Hepatocyte (in vitro differentiated cells): ENCODE data around the gene ARHGAP18. TPM values are rescaled to one million over a fixed set of nuclear protein-coding genes. Genes with fewer than 3 reads are reported as not detected.

Source experiments
- DNase-seq: peaks from one replicate; pipeline ENCODE4 v3.0.0-alpha.2; 2016; ENCODE audit warnings: low spot score
- H2AFZ ChIP-seq: fragments of 200-600 bp; sonication (generic); 2 replicates; pipeline ENCODE4 v1.6.0; 2016; ENCODE audit warnings: antibody characterized with exemption, mild to moderate bottlenecking
- H3K27ac ChIP-seq: fragments of 200-600 bp; sonication (generic); 2 replicates; pipeline ENCODE4 v1.5.1; 2016; ENCODE audit warnings: mild to moderate bottlenecking
- H3K27me3 ChIP-seq: fragments of 200-600 bp; sonication (generic); 2 replicates; pipeline ENCODE4 v1.6.1; 2016
- H3K36me3 ChIP-seq: fragments of 200-600 bp; sonication (generic); replicated peaks from 2 replicates; pipeline ENCODE4 v1.5.1; 2016; ENCODE audit warnings: low read depth; ENCODE audit not compliant: insufficient read depth
- H3K4me1 ChIP-seq: fragments of 200-600 bp; sonication (generic); 2 replicates; pipeline ENCODE4 v1.5.1; 2016; ENCODE audit warnings: mild to moderate bottlenecking, moderate library complexity; ENCODE audit not compliant: insufficient read depth
- H3K4me2 ChIP-seq: fragments of 200-600 bp; sonication (generic); 2 replicates; pipeline ENCODE4 v1.6.0; 2016
- H3K4me3 ChIP-seq: fragments of 200-600 bp; sonication (generic); 2 replicates; pipeline ENCODE4 v1.5.1; 2016; ENCODE audit warnings: mild to moderate bottlenecking
- H3K79me2 ChIP-seq: fragments of 200-600 bp; sonication (generic); 2 replicates; pipeline ENCODE4 v1.6.0; 2017; ENCODE audit warnings: mild to moderate bottlenecking
- H3K9me2 ChIP-seq: fragments of 200-600 bp; sonication (generic); replicated peaks from 2 replicates; pipeline ENCODE4 v1.6.0; 2017; ENCODE audit warnings: mild to moderate bottlenecking; ENCODE audit not compliant: insufficient read depth
- H3K9me3 ChIP-seq: fragments of 200-600 bp; sonication (generic); 2 replicates; pipeline ENCODE4 v1.5.1; 2016; ENCODE audit warnings: low read depth, mild to moderate bottlenecking
- H4K20me1 ChIP-seq: fragments of 200-600 bp; sonication (generic); 2 replicates; pipeline ENCODE4 v1.6.0; 2016; ENCODE audit warnings: mild to moderate bottlenecking; ENCODE audit not compliant: insufficient read depth, poor library complexity, severe bottlenecking
- EZH2 ChIP-seq: fragments of 200-600 bp; sonication (generic); IDR thresholded peaks from 2 replicates; pipeline ENCODE4 v1.6.1; 2016; ENCODE audit warnings: antibody characterized with exemption, mild to moderate bottlenecking, borderline replicate concordance
- EZH2phosphoT487 ChIP-seq: fragments of 200-600 bp; sonication (generic); IDR thresholded peaks from one replicate; pipeline ENCODE4 v1.6.1; 2018; ENCODE audit warnings: antibody characterized with exemption, mild to moderate bottlenecking, low read depth, moderate library complexity; ENCODE audit not compliant: unreplicated experiment, severe bottlenecking
- WGBS: methylation state at CpG from one replicate; pipeline ENCODE4 v1.1.6; 2016; ENCODE audit warnings: low lambda C conversion rate; ENCODE audit errors: missing lambda C conversion rate; 5-methylcytosine and 5-hydroxymethylcytosine counted together
- polyA plus RNA-seq: library from polyadenylated mRNA; unstranded; fragments of >200 nt; fragmentation: Nextera tagmentation; extraction: Ambion mirVana; gene quantifications from 2 replicates; pipeline ENCODE4 v1.2.1, GENCODE V29; 2016
- total RNA-seq: library from RNA; depleted of rRNA; stranded (reverse); fragments of >200 nt; gene quantifications from 2 replicates; pipeline ENCODE4 v1.2.3, GENCODE V29; 2014
- TF ChIP-seq, protein P1 (sequence below): fragments of 200-600 bp; sonication (generic); IDR thresholded peaks from 2 replicates; pipeline ENCODE4 v1.5.1; 2016; ENCODE audit warnings: antibody characterized with exemption, mild to moderate bottlenecking; ENCODE audit not compliant: poor library complexity

ARHGAP18 gene
- total and polyA plus RNA-seq, 2 experiments from 2014 or later = 14.7 to 34.8 TPM

GRCh38 chr6:129615020-129615419 lies 95.0 kb downstream of the ARHGAP18 start:
- DNase-seq = no peak
- Histone ChIP-seq H3K9me2 (no peaks in the 10 kb centered on the region), H3K36me3 (no peaks in the 10 kb centered on the region), H3K9me3 (no peaks in the 10 kb centered on the region), H4K20me1 (no peaks in the 10 kb centered on the region), H2AFZ (no peak overlapping the region), H3K79me2 (no peaks in the 10 kb centered on the region), H3K27ac (no peak overlapping the region), H3K4me3 (no peak overlapping the region), H3K27me3 (no peaks in the 10 kb centered on the region), H3K4me1 (peaks cover 7% of the 10 kb centered on the region), H3K4me2 (no peak overlapping the region)
- TF ChIP-seq EZH2 (no peak), EZH2phosphoT487 (no peak)
- TF ChIP-seq, protein P1, sequence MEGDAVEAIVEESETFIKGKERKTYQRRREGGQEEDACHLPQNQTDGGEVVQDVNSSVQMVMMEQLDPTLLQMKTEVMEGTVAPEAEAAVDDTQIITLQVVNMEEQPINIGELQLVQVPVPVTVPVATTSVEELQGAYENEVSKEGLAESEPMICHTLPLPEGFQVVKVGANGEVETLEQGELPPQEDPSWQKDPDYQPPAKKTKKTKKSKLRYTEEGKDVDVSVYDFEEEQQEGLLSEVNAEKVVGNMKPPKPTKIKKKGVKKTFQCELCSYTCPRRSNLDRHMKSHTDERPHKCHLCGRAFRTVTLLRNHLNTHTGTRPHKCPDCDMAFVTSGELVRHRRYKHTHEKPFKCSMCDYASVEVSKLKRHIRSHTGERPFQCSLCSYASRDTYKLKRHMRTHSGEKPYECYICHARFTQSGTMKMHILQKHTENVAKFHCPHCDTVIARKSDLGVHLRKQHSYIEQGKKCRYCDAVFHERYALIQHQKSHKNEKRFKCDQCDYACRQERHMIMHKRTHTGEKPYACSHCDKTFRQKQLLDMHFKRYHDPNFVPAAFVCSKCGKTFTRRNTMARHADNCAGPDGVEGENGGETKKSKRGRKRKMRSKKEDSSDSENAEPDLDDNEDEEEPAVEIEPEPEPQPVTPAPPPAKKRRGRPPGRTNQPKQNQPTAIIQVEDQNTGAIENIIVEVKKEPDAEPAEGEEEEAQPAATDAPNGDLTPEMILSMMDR = no peak
- 100% methylated on average over 1 of the region's 1 CpG for WGBS

DNA sequence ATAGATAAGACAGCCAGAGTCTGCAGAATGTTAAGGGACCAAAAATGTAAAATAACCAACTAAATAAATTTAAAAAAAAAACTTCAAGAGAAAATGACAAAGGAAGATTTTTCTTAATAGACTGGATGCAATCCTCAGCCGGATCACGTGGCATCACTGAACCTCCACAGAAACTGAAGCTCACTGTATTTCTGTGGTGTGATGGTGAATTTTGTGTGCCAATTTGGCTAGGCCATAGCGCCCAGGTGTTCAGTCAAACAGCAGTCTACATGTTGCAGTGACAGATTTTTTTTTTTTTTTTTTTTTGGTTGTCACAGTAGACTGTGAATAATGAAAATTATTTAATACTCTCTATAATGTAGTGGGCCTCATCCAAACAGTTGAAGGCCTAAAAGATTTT lies 95.5 kb downstream of the ARHGAP18 start:
- Histone ChIP-seq H3K79me2 (no peaks in the 10 kb centered on the region), H3K27ac (no peak overlapping the region), H3K4me3 (no peak overlapping the region), H3K9me3 (no peaks in the 10 kb centered on the region), H3K36me3 (no peaks in the 10 kb centered on the region), H3K4me1 (peaks cover 7% of the 10 kb centered on the region), H2AFZ (no peak overlapping the region), H3K27me3 (no peaks in the 10 kb centered on the region), H3K9me2 (no peaks in the 10 kb centered on the region), H3K4me2 (no peak overlapping the region), H4K20me1 (no peaks in the 10 kb centered on the region)
- WGBS = 97% methylated on average over 3 of the region's 3 CpGs
- TF ChIP-seq, protein P1 = no peak
- no peak for TF ChIP-seq EZH2phosphoT487
- TF ChIP-seq EZH2 = no peak
- DNase-seq = no peak

DNA sequence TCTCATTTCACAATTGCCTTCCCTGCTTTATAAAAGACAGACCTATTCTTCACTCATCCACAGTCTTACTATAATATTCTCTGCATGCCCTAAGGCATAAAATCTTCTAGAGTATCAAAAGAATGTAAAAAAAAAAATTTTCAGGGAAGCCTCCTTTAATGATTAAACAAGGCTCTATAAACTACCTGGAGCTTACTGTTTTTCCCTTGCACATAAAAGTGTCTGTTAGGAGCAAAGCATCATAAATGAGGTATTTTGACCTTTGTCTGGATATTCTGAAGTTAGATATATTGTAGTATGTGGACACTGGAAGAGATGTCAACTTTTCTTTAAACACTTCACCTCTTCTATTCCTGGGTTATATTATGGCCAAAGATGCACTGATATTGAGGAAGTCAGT lies 97.5 kb downstream of the ARHGAP18 start:
- Histone ChIP-seq H3K27me3 (no peaks in the 10 kb centered on the region), H3K4me3 (no peak overlapping the region), H3K79me2 (no peaks in the 10 kb centered on the region), H3K4me2 (no peak overlapping the region), H3K4me1 (peaks cover 7% of the 10 kb centered on the region), H4K20me1 (no peaks in the 10 kb centered on the region), H3K9me3 (no peaks in the 10 kb centered on the region), H3K36me3 (no peaks in the 10 kb centered on the region), H2AFZ (no peak overlapping the region), H3K27ac (peak overlapping the region; percentile 32), H3K9me2 (no peaks in the 10 kb centered on the region)
- DNase-seq = no peak
- no peak for TF ChIP-seq EZH2
- TF ChIP-seq EZH2phosphoT487 = no peak
- TF ChIP-seq, protein P1 = no peak

GRCh38 chr6:129609635-129610034 lies 100.3 kb downstream of the ARHGAP18 start:
- no peak for DNase-seq
- no peak overlapping the region for H3K27ac ChIP-seq
- H3K4me2 ChIP-seq = no peak overlapping the region
- H3K4me1 ChIP-seq = peaks cover 7% of the 10 kb centered on the region
- H3K9me3 ChIP-seq = no peaks in the 10 kb centered on the region
- H3K4me3 ChIP-seq = no peak overlapping the region
- no peaks in the 10 kb centered on the region for H3K79me2 ChIP-seq
- no peak overlapping the region for H2AFZ ChIP-seq
- no peaks in the 10 kb centered on the region for H4K20me1 ChIP-seq
- H3K36me3 ChIP-seq = no peaks in the 10 kb centered on the region
- no peaks in the 10 kb centered on the region for H3K27me3 ChIP-seq
- 82% methylated on average over 4 of the region's 4 CpGs for WGBS
- TF ChIP-seq, protein P1 = no peak
- TF ChIP-seq EZH2phosphoT487 (no peak), EZH2 (no peak)
- no peaks in the 10 kb centered on the region for H3K9me2 ChIP-seq
